ENCODE data around the gene ADCY9.

GRCh38 chr16:3986235-3986544 lies 130.1 kb downstream of the ADCY9 start:
- TF ChIP-seq, protein P1, sequence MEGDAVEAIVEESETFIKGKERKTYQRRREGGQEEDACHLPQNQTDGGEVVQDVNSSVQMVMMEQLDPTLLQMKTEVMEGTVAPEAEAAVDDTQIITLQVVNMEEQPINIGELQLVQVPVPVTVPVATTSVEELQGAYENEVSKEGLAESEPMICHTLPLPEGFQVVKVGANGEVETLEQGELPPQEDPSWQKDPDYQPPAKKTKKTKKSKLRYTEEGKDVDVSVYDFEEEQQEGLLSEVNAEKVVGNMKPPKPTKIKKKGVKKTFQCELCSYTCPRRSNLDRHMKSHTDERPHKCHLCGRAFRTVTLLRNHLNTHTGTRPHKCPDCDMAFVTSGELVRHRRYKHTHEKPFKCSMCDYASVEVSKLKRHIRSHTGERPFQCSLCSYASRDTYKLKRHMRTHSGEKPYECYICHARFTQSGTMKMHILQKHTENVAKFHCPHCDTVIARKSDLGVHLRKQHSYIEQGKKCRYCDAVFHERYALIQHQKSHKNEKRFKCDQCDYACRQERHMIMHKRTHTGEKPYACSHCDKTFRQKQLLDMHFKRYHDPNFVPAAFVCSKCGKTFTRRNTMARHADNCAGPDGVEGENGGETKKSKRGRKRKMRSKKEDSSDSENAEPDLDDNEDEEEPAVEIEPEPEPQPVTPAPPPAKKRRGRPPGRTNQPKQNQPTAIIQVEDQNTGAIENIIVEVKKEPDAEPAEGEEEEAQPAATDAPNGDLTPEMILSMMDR (conservative IDR thresholded peaks at IDR 0.05; ENCODE audit: low read depth in 2 of 2) = no peak
- no peak for TF ChIP-seq EZH2 (IDR thresholded peaks at IDR 0.05; ENCODE audit: low read depth, unreplicated experiment)

Measured in GM23338 (cell line).